SK-N-MC (cell line): Measurements from ENCODE around the gene COL4A4.

Source experiments
- DNase-seq: peaks from one replicate; pipeline ENCODE4 v3.0.0-alpha.2; 2011; ENCODE audit warnings: low read depth, low spot score
- H3K27ac ChIP-seq: fragments of 200-600 bp; sonication (generic); 2 replicates; pipeline ENCODE4 v1.5.1; 2016; ENCODE audit warnings: mixed run types
- H3K36me3 ChIP-seq: fragments of 200-600 bp; sonication (generic); 2 replicates; pipeline ENCODE4 v1.6.1; 2017; ENCODE audit warnings: antibody characterized with exemption, low read length, mixed read lengths; ENCODE audit not compliant: insufficient read depth
- H3K4me3 ChIP-seq: fragments of 200-600 bp; sonication (generic); 2 replicates; pipeline ENCODE4 v1.5.1; 2016
- H3K9ac ChIP-seq: fragments of 200-600 bp; sonication (generic); 2 replicates; pipeline ENCODE4 v1.8.0; 2017; ENCODE audit warnings: mixed run types, mixed read lengths; ENCODE audit not compliant: insufficient read length
- H3K9me3 ChIP-seq: fragments of 200-600 bp; sonication (generic); 2 replicates; pipeline ENCODE4 v1.6.1; 2017; ENCODE audit warnings: low read depth, mild to moderate bottlenecking, antibody characterized with exemption, low read length, moderate library complexity, mixed read lengths
- EZH2 ChIP-seq: fragments of 200-600 bp; sonication (generic); IDR thresholded peaks from one replicate; pipeline ENCODE4 v1.6.1; 2017; ENCODE audit warnings: antibody characterized with exemption
- FOXP2 ChIP-seq: optimal IDR thresholded peaks from 2 replicates; pipeline ENCODE3; 2011; ENCODE audit warnings: mild to moderate bottlenecking, moderate library complexity; ENCODE audit not compliant: insufficient read depth; ENCODE audit errors: extremely low read length, control extremely low read depth
- POLR2AphosphoS5 ChIP-seq: IDR thresholded peaks from 2 replicates; pipeline ENCODE4 v1.6.1; 2012; ENCODE audit warnings: mild to moderate bottlenecking, low read depth, low read length, borderline replicate concordance

The COL4A4 gene

DNA sequence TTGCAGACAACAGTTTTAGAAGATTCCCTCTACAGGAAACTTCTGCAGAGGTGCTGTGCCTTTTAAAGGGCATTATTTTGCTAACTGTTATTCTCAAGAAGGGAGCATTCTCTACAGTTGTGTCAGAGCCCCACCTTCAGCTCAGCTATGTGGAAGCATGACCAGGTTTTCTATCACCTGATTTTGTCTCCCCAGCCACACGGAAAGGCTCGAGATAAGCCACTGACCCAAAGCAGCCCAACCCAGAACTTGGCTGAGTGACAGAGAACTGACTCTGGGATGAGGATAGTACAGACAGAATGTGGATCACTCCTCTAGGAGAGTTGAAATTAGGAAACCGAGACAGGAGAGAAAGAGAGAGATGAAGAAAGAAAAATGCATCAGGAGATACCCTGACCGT is 10.7 kb downstream of the COL4A4 start:
- DNase-seq: no peak
- no peaks in the 10 kb centered on the region for H3K9me3 ChIP-seq
- H3K4me3 ChIP-seq: no peak overlapping the region
- H3K36me3 ChIP-seq: no peaks in the 10 kb centered on the region
- no peak overlapping the region for H3K9ac ChIP-seq
- no peak for TF ChIP-seq EZH2
- no peak for TF ChIP-seq FOXP2
- H3K27ac ChIP-seq: no peak overlapping the region

DNA sequence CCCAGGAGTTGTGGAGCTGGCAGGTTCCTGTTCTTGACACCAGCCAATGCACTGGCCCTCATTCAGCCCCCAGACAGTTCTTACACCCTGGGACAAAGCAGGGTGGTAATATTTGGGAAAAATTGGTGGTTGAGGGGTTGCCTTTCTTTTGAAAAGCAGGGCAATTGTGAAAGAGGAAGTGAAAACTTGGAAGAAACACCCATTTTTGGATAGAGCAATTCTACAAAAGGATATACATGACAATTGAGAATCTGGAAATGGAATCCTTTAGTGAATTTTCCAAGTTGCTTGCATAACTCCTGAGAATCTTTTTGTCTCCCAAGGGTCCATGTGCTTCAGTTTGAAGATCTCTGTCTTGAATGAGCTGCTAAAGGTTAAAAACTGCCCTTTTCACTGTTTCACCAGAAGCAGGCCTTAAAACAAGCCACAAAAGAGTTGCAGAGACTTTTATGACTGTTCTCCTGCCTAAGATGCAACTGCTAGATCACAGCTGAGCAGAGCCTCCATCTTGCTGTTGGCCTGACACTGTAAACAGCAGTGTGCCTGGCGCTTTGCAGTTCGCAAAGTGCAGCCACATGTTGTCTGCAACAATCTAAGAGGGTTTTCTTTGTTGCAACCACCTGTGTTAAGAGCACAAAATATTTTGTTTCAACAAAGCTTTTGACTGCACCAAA is 11.8 kb downstream of the COL4A4 start:
- H3K4me3 ChIP-seq: no peak overlapping the region
- DNase-seq: no peak
- H3K9me3 ChIP-seq: no peaks in the 10 kb centered on the region
- H3K36me3 ChIP-seq: no peaks in the 10 kb centered on the region
- H3K9ac ChIP-seq: no peak overlapping the region
- H3K27ac ChIP-seq: no peak overlapping the region
- TF ChIP-seq POLR2AphosphoS5 (no peak), EZH2 (no peak), FOXP2 (no peak)

DNA sequence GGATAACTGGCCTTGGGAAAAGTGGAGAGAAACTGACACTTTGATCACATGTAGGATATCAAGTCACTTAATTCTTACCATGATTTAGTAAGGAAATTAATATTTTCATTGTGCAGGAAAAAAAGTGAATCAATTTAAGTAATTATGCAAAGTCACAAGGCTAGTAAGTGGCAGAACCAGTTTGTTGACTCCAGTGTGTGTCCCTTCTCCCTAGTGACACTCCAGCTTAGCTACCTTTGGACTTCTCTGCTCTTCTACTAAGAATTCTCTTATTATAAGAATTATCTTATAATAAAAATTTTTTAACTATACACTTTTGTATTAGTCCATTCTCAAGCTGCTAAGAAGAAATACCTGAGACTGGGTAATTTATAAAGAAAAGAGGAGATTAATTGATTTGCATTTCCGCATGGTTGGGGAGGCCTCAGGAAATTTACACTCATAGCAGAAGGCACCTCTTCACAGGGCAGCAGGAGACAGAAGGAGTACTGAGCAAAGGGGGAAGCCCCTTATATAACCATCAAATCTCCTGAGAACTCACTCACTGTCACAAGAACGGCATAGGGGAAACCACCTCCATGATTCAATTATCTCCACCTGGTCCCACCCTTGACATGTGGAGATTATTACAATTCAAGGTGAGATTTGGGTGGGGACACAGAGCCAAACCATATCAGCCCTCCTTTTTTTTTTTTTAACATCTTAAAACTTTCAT is 13.6 kb downstream of the COL4A4 start:
- Histone ChIP-seq H3K36me3 (no peaks in the 10 kb centered on the region), H3K9ac (no peak overlapping the region), H3K4me3 (no peak overlapping the region), H3K9me3 (no peaks in the 10 kb centered on the region), H3K27ac (no peak overlapping the region)
- no peak for DNase-seq
- TF ChIP-seq FOXP2 (no peak), EZH2 (no peak), POLR2AphosphoS5 (no peak)

DNA sequence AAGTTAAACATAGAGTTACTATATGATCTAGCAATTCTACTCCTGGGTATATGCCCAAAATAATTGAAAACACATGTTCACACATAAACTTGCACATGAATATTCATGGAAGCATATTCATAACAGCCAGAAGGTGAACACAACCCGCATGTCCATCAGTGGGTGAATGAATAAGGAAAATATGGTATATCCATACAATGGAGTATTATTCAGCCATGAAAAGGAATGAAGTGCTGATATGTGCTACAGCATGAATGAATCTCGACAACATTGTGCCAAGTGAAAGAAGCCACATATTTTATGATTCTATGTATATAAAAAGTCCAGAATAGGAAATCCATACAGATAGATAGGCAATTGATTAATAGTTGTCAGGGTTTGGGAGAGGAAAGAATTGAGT is 15.9 kb downstream of the COL4A4 start:
- Histone ChIP-seq H3K9ac (no peak overlapping the region), H3K9me3 (no peaks in the 10 kb centered on the region), H3K4me3 (no peak overlapping the region), H3K27ac (no peak overlapping the region), H3K36me3 (no peaks in the 10 kb centered on the region)
- TF ChIP-seq EZH2: no peak
- no peak for TF ChIP-seq POLR2AphosphoS5
- no peak for TF ChIP-seq FOXP2
- no peak for DNase-seq

DNA sequence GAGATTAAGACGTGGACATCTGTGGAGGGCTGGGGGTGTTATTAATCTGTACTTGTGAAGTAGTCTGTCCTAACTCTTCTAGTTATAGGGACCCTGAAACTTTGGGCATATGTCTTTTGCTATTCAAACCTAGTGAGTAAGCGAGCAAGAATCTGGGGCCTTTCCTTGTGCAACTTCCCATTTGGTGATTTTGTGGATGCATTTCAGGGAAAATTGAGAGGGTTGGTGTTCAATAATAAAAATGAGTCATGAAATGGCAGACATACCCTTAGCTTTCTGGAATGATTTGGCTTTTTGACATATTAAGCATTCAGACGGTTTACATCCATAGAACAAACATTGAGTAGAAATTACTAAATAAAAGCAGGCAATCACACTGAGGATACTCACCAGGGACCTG is 17.0 kb downstream of the COL4A4 start:
- Histone ChIP-seq H3K9ac (no peak overlapping the region), H3K27ac (no peak overlapping the region), H3K4me3 (no peak overlapping the region), H3K36me3 (no peaks in the 10 kb centered on the region), H3K9me3 (no peaks in the 10 kb centered on the region)
- TF ChIP-seq POLR2AphosphoS5 (no peak), EZH2 (no peak), FOXP2 (no peak)
- no peak for DNase-seq

DNA sequence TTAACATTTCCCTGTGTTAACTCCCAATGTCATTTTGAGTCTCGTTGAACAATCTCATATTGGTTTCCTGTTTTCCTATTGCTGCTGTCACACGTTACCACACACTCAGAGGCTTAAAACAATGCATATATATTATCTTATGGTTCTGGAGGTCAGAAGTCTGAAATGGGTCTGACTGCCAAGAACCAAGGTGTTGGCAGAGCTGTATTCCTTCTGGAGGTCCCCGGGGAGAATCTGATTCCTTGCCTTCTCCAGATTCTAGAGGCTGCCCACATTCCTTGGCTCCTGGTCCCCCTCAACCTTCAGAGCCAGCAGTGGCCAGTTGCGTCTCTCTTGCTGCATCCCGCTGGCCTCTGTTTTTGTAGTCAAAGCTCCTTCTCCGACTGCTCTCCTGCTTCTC is 17.5 kb downstream of the COL4A4 start:
- no peak for TF ChIP-seq POLR2AphosphoS5
- no peak for TF ChIP-seq FOXP2
- TF ChIP-seq EZH2: no peak
- H3K9ac ChIP-seq: no peak overlapping the region
- no peaks in the 10 kb centered on the region for H3K9me3 ChIP-seq
- no peaks in the 10 kb centered on the region for H3K36me3 ChIP-seq
- H3K27ac ChIP-seq: no peak overlapping the region
- no peak overlapping the region for H3K4me3 ChIP-seq
- no peak for DNase-seq

DNA sequence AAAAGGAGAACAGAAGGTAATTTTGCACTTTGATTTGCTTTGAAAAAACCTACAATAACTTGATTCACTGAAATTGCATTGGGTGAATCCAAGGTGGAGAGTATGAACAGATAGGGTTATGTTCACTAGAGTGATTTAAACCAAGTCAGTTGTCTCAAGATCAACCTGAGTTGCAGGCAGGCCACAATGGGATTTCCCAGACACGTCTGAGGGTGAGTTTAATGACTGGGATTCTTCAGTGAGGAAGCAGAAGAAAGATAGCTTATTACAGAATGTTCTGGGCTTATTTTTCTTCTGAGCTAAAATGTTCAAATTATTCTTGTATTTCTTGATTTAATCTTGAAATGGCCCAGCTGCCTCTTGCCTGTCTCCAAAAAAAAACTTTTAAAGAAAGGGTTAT is 20.1 kb downstream of the COL4A4 start:
- Histone ChIP-seq H3K4me3 (no peak overlapping the region), H3K27ac (no peak overlapping the region), H3K36me3 (no peaks in the 10 kb centered on the region), H3K9me3 (no peaks in the 10 kb centered on the region), H3K9ac (no peak overlapping the region)
- TF ChIP-seq POLR2AphosphoS5 (no peak), FOXP2 (no peak), EZH2 (no peak)
- DNase-seq: no peak

DNA sequence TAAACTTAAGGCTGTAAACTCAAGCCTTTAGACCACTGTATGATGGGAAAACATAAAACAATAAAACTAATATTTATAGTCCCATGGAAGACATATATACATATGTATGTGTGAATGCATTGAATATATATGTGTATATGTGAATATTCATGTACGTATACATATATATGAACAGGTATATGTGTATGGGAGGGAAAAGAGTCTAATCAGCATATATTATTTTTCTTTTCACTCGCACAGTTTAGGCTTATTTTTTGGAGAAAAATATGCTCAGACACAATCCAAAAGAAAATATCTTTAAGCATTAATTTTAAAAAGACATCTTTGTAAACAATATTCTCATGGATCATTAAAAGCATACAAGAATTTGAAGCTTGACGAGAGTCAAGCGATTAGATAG is 22.7 kb downstream of the COL4A4 start:
- DNase-seq: no peak
- Histone ChIP-seq H3K9me3 (no peaks in the 10 kb centered on the region), H3K27ac (no peak overlapping the region), H3K4me3 (no peak overlapping the region), H3K36me3 (no peaks in the 10 kb centered on the region), H3K9ac (no peak overlapping the region)
- TF ChIP-seq FOXP2 (no peak), POLR2AphosphoS5 (no peak), EZH2 (no peak)

DNA sequence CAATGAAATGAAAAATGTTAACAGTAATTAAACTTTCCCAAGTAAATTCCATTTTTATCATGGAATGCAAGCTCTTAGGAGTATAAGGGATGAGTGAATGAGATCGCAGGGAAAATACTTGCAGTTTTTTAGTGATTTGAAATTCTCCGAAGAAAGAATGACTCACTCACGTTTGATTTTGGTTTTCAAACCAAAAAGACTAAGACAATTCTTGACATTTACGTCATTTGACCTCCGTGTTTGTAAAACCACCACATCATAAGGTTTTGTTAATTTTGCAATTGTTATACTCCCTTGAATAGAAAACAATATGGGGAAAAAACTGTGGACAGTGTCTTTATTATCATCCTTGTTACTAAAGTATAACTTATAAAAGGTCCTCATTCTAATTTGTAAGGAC is 29.4 kb downstream of the COL4A4 start:
- no peaks in the 10 kb centered on the region for H3K9me3 ChIP-seq
- H3K27ac ChIP-seq: no peak overlapping the region
- H3K4me3 ChIP-seq: no peak overlapping the region
- H3K36me3 ChIP-seq: no peaks in the 10 kb centered on the region
- DNase-seq: no peak
- no peak overlapping the region for H3K9ac ChIP-seq
- TF ChIP-seq EZH2 (no peak), FOXP2 (no peak), POLR2AphosphoS5 (no peak)
